BLaER1 (cell line): ENCODE results near the gene KRTAP10-4.
"Not testable (repeated sequence)": the region's sequence is repeated elsewhere in the genome, so short reads cannot be mapped to it uniquely, and the experiment has no call there.

Experiments used
- H3K27ac ChIP-seq: shearing (Covaris generic); formaldehyde crosslinking; 2 replicates; pipeline ENCODE4 v1.8.1; 2022
- H3K27me3 ChIP-seq: shearing (Covaris generic); formaldehyde crosslinking; 2 replicates; pipeline ENCODE4 v1.8.1; 2022
- H3K36me3 ChIP-seq: shearing (Covaris generic); formaldehyde crosslinking; 2 replicates; pipeline ENCODE4 v1.8.1; 2022
- H3K4me1 ChIP-seq: shearing (Covaris generic); formaldehyde crosslinking; 2 replicates; pipeline ENCODE4 v1.8.1; 2022
- H3K4me2 ChIP-seq: shearing (Covaris generic); formaldehyde crosslinking; 2 replicates; pipeline ENCODE4 v1.8.1; 2022
- H3K4me3 ChIP-seq: shearing (Covaris generic); formaldehyde crosslinking; 2 replicates; pipeline ENCODE4 v1.8.1; 2022
- H3K9ac ChIP-seq: shearing (Covaris generic); formaldehyde crosslinking; 2 replicates; pipeline ENCODE4 v1.8.1; 2022
- H3K9me3 ChIP-seq: shearing (Covaris generic); formaldehyde crosslinking; 2 replicates; pipeline ENCODE4 v1.8.1; 2022
- H4K20me1 ChIP-seq: shearing (Covaris generic); formaldehyde crosslinking; 2 replicates; pipeline ENCODE4 v1.8.1; 2022
- Cebpa-rat ChIP-seq: shearing (Covaris generic); IDR thresholded peaks from 2 replicates; pipeline ENCODE4 v1.8.1; 2022

KRTAP10-4 gene, protein sequence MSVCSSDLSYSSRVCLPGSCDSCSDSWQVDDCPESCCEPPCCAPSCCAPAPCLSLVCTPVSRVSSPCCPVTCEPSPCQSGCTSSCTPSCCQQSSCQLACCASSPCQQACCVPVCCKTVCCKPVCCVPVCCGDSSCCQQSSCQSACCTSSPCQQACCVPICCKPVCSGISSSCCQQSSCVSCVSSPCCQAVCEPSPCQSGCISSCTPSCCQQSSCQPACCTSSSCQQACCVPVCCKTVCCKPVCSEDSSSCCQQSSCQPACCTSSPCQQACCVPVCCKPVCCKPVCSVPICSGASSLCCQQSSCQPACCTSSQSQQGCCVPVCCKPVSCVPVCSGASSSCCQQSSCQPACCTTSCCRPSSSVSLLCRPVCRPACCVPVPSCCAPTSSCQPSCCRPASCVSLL

GRCh38 chr21:44573630-44574456, at the start of gene KRTAP10-4:
Gene KRTAP10-4 (plus strand): TSS chr21:44573729. CDS start chr21:44573759, 30 bp downstream.
- not testable (repeated sequence) for H3K27ac ChIP-seq, H3K36me3 ChIP-seq, H3K27me3 ChIP-seq, H3K4me2 ChIP-seq, H3K4me3 ChIP-seq, H3K4me1 ChIP-seq, H3K9ac ChIP-seq, H4K20me1 ChIP-seq
- H3K9me3 ChIP-seq, result peaks cover 42% of the 10 kb centered on the region

GRCh38 chr21:44524414-44525371, 48.8 kb upstream of the KRTAP10-4 start:
- Histone ChIP-seq H3K4me1 (no peaks in the 10 kb centered on the region), H3K9me3 (peaks cover 27% of the 10 kb centered on the region), H3K27me3 (no peaks in the 10 kb centered on the region), H3K36me3 (no peaks in the 10 kb centered on the region), H4K20me1 (no peaks in the 10 kb centered on the region), H3K4me2 (no peak overlapping the region), H3K4me3 (no peak overlapping the region), H3K9ac (no peak overlapping the region), H3K27ac (no peak overlapping the region)
- TF ChIP-seq Cebpa-rat, result no peak

GRCh38 chr21:44525391-44526095, 48.0 kb upstream of the KRTAP10-4 start:
- Histone ChIP-seq H4K20me1 (no peaks in the 10 kb centered on the region), H3K4me3 (no peak overlapping the region), H3K27me3 (no peaks in the 10 kb centered on the region), H3K9ac (no peak overlapping the region), H3K27ac (no peak overlapping the region), H3K4me1 (no peaks in the 10 kb centered on the region), H3K36me3 (no peaks in the 10 kb centered on the region), H3K9me3 (peaks cover 25% of the 10 kb centered on the region), H3K4me2 (no peak overlapping the region)
- no peak for TF ChIP-seq Cebpa-rat

GRCh38 chr21:44526096-44526997, 47.2 kb upstream of the KRTAP10-4 start:
- H3K27ac ChIP-seq, result no peak overlapping the region
- H3K4me2 ChIP-seq, result no peak overlapping the region
- no peak for TF ChIP-seq Cebpa-rat
- no peaks in the 10 kb centered on the region for H4K20me1 ChIP-seq
- no peak overlapping the region for H3K9ac ChIP-seq
- H3K4me1 ChIP-seq, result no peaks in the 10 kb centered on the region
- no peaks in the 10 kb centered on the region for H3K36me3 ChIP-seq
- H3K9me3 ChIP-seq, result peaks cover 25% of the 10 kb centered on the region
- H3K4me3 ChIP-seq, result no peak overlapping the region
- no peaks in the 10 kb centered on the region for H3K27me3 ChIP-seq

GRCh38 chr21:44527156-44527982, 46.2 kb upstream of the KRTAP10-4 start:
- Histone ChIP-seq H3K4me1 (no peaks in the 10 kb centered on the region), H3K9me3 (peaks cover 25% of the 10 kb centered on the region), H3K4me3 (no peak overlapping the region), H3K27me3 (no peaks in the 10 kb centered on the region), H3K27ac (no peak overlapping the region), H3K9ac (no peak overlapping the region), H3K36me3 (no peaks in the 10 kb centered on the region), H3K4me2 (no peak overlapping the region), H4K20me1 (no peaks in the 10 kb centered on the region)
- TF ChIP-seq Cebpa-rat, result no peak

DNA sequence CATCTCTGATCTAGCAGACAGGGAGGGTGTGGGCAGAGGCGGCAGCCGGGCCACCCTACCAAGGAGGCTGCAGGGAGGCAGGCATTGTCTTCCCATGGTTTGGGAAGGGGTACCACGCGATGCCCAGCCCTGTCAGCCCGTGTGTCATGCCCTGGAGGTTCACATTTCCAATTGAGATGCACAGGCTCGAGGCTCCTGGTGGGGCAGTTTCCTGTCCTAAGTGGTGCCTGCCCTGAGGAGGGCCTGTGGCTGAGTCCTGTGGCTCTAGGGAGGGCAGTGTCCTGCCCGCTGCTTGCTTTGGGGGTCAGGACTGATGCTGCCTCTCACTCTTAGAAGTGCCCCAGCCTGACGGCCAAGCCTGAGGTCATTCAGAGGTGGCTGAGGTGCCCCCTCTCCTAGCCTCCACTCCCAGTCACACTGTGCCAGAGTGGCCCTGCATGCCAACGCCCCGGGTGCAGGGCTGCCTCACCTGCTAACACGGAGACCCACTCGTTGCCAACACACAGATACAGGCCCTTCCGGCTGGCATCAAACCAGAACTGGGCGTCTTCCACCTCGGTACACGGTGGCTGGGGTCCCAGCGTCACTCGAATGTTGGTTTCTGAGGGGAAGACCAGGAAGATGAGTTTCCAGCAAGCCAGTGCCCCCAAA, 45.4 kb upstream of the KRTAP10-4 start:
- Histone ChIP-seq H3K4me2 (no peak overlapping the region), H3K9ac (no peak overlapping the region), H3K4me3 (no peak overlapping the region), H3K27me3 (no peaks in the 10 kb centered on the region), H3K9me3 (peaks cover 24% of the 10 kb centered on the region), H3K36me3 (no peaks in the 10 kb centered on the region), H3K27ac (no peak overlapping the region), H4K20me1 (no peaks in the 10 kb centered on the region), H3K4me1 (no peaks in the 10 kb centered on the region)
- TF ChIP-seq Cebpa-rat, result no peak

DNA sequence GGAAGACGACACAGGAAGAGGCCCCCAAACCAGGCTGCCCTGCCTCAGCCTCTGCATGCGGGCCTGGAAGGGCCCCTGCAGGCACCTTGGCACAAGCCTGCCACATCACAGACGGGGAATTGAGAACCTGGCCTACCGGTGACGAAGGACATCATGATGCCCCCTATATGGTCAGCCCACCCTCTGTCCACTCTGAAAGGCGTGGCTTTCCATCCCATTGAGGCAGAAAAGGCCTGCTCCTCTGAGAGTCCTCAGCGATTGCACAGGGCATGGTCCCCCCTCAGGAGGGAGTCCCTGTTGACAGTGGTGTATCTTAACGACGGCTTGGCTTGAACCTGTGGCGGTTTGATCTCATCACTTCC, 44.9 kb upstream of the KRTAP10-4 start:
- no peak for TF ChIP-seq Cebpa-rat
- Histone ChIP-seq H3K4me2 (no peak overlapping the region), H3K9me3 (peaks cover 19% of the 10 kb centered on the region), H3K9ac (no peak overlapping the region), H4K20me1 (no peaks in the 10 kb centered on the region), H3K36me3 (no peaks in the 10 kb centered on the region), H3K4me1 (no peaks in the 10 kb centered on the region), H3K27me3 (no peaks in the 10 kb centered on the region), H3K27ac (no peak overlapping the region), H3K4me3 (no peak overlapping the region)
